Smooth muscle cell of the brain vasculature (primary cell): ENCODE results near the gene NDUFB10.
A peak's percentile ranks its signal among the peaks of the same experiment; 100 is the strongest.

ENCODE experiments used
- DNase-seq: peaks from one replicate; pipeline ENCODE4 v3.0.0-alpha.2; 2012; ENCODE audit warnings: low read depth, low spot score

The NDUFB10 gene

DNA sequence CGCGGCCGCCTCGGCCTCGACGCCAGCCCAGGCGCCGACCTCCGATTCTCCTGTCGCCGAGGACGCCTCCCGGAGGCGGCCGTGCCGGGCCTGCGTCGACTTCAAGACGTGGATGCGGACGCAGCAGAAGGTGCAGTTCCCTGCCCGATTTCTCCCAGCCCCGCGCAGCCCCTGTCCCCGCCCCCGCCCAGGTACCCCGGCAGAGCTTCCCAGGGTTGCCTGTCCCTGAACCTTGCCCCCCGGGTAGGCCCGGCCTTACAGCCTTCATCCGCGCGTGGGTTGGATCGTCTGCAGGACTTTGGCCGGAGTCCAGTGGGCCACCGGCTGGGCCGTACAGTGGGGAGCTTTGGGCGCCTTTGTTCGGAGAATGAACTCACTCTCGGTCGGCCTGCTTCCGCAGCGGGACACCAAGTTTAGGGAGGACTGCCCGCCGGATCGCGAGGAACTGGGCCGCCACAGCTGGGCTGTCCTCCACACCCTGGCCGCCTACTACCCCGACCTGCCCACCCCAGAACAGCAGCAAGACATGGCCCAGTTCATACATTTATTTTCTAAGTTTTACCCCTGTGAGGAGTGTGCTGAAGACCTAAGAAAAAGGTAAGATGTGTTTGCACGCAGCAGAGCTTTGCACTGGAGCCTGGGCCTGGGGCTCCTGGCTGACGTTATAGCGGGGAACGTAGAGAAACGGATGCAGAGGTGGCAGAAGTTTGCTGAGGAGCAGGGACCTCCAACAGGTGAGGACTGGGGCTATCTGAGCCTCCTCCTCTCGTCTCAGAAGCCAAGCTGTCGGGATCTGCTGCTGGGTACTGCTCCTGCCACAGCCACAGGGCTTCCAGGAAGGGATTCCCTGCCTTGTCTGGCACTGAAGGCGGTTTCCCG is 25.2 kb downstream of the NDUFB10 start:
- no peak for DNase-seq

DNA sequence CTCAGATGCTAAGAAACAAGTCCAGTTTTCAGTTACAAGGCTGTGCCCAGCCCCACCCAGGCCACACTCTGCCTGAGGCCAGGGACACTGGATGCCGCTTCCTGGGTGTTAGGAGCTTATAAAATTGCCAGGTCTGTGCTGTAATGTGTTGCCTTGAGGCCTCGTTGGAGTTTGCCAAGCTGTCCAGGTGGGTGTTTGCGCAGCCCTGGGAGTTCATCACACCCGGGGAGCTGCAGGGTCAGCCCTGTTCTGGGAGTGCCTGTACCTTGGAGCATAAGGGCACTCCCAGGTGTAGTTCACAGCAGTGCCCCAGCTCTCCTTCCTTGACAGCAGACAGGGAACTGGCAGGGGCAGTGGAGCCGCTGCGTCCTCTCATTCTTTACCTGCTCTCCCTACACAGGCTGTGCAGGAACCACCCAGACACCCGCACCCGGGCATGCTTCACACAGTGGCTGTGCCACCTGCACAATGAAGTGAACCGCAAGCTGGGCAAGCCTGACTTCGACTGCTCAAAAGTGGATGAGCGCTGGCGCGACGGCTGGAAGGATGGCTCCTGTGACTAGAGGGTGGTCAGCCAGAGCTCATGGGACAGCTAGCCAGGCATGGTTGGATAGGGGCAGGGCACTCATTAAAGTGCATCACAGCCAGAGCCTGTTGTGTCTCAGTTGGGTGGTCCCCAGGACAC is 26.3 kb downstream of the NDUFB10 start:
- no peak for DNase-seq

DNA sequence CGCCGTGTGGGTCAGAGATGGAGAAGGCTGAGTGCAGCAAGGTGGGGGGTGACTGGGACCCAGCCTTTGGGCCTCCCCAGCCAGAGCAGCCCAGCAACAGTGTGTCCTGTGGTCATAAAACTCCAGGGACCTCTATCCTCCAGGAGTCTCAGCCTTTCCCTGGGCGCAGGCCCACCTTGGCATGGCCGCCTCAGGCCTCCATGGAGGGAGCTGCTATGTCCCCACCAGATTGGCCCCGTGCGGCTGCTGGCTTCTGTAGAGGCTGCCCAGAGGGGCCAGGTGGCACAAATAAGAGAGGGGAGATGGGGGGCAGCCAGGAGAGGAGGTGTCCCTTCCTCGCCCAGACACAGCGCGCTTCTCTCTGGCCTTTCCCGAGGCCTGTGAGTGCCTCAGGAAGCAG is 27.9 kb downstream of the NDUFB10 start:
- no peak for DNase-seq

DNA sequence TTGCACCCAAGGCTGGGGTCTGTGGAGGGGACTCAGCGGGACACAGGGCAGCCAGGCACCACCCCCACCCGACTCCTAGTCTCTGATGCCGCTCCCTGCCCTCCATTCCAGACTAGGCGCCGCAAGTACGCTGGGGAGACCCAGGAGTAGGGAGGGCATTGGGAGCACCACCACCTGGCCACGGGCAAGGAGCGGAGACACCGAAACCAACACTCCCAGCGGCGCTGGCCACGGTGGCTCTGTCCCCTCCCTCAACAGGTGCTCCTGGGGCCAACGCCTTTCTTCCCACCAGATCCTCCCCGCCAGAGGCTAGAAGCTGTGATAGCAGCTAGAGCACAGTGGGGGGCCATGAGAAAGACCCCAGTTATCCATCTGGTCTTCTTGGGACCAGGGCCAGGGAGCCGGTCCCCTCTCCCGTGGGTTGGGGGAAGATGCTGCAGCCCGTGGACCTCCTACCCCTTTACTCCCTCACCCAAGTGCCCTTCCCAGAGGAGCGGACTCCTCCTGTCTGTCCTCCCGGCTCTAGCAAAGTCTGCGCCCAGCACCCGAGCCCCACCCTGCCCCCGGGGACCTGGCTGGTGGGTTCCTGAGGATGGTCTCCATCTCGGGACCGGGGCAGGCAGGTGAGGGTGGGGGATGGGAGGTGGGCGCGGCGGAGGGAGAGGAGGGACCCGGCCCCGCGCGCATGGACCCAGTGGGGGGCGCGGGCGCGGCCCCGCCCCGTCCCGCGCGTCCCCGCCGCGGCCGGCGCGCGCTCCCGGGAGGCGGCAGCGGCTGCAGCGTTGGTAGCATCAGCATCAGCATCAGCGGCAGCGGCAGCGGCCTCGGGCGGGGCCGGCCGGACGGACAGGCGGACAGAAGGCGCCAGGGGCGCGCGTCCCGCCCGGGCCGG is 30.1 kb downstream of the NDUFB10 start, which contains the start of gene SYNGR3:
Gene SYNGR3 (plus strand): TSS at position 762 of the 892 bp plus-strand sequence. CDS start 133 bp downstream, outside the sequence.
- DNase-seq = no peak

DNA sequence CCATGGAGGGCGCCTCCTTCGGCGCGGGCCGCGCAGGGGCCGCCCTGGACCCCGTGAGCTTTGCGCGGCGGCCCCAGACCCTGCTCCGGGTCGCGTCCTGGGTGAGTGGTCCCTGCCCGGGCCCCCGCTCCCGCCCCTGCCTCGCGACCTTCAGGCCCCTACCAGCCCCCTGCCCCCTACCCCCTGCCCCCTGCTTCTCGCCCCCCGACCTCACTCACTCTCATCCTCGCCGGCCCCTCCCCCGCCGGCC is 30.7 kb downstream of the NDUFB10 start:
- DNase-seq = no peak

DNA sequence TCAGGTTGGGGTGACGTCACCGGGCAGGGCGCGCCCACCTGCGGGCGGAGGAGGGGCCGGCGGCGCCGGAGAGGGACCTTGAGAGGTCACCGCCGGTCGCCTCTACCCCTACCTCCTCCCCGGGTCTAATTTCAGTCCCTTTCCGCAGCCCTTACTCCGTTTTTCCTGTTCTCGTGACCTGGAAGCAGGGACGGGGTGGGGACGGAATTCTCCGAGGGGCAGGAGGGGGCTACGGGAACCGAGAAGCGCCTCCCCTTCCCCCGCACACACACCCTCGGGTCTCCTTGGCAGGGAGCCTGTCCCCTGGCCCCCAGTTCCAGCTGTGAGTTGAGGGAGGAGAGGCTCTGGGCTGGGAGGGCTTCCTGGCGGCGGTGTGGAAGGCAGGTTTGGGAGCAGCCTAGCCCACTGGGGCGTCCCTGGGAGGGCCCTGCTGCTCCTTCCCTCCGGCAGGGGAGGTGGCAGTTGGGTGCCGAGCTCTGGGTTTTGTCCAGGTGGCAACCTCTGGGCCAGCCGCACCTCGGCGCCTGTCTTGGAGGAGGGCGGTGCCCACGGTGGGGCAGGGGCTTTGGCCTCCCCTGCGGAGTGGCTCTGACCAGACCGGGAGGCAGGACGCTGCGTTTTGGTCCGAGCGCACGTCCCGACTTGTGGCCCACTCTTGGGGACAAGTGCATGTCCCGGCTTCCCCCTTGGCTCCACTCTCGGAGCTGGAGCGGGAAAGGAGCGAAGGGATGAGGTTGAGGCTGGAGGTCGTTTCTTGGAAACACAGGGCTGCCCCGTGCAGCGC is 31.2 kb downstream of the NDUFB10 start:
- DNase-seq = no peak

DNA sequence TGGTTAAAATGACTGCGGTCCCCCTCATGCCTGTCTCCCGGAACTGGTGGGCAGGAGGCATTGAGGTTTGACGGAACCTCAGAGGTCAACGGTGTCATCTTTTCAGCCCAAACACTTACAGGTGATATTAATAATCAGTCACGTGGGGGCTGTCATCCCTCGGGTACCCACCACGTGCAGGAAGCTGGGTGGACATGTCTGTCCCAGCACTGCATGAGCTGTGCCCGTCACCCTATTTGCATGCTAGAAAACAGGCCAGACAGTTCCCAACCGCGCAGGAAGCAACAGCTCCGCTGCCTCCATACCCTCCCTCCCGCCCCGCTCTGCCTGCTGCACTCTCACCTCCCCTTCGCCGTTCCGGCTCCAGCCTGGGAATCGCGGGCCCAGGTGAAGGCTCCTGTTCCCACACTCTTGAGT is 31.8 kb downstream of the NDUFB10 start:
- no peak for DNase-seq

DNA sequence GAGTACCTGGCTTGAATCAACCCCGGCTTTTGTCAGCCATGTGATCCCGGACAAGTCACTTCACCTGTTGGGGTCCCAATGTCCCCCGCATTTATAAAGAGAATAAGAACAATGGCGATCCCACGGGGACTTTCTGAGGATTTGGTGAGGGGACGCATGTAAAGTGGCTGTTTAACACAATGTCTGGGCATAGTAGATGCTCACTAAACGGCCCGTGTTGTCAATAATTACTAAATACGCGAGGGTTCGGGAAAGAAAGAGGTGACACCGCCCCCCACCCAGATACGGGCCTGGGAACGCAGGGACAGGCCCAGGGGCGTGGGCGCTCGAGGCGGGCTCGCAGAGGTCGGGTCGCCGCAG is 32.2 kb downstream of the NDUFB10 start:
- DNase-seq = no peak

DNA sequence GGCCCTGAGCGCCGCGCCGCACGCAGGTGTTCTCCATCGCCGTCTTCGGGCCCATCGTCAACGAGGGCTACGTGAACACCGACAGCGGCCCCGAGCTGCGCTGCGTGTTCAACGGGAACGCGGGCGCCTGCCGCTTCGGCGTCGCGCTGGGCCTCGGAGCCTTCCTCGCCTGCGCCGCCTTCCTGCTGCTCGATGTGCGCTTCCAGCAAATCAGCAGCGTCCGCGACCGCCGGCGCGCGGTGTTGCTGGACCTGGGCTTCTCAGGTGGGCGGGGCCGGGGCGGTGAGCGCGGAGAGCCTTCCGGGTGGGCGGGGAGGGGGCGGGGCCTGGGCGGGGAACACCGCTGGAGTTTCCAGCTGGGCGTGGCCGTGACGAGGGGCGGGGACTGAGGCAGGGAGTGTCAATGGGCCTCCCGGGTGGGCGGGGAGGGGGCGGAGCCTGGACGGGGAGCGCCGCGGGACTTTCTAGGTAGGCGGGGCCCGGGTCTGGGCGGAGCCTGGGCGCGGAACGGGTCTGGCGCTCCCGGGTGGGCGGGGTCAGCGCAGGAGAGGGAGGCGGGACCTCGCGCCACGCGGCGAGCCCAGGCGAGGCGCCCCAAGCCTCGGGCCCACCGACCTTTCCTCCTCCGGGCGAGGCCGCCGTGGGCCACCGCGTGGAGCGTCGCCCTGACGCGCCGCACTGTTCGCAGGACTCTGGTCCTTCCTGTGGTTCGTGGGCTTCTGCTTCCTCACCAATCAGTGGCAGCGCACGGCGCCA is 32.8 kb downstream of the NDUFB10 start:
- DNase-seq = peak; percentile 50

DNA sequence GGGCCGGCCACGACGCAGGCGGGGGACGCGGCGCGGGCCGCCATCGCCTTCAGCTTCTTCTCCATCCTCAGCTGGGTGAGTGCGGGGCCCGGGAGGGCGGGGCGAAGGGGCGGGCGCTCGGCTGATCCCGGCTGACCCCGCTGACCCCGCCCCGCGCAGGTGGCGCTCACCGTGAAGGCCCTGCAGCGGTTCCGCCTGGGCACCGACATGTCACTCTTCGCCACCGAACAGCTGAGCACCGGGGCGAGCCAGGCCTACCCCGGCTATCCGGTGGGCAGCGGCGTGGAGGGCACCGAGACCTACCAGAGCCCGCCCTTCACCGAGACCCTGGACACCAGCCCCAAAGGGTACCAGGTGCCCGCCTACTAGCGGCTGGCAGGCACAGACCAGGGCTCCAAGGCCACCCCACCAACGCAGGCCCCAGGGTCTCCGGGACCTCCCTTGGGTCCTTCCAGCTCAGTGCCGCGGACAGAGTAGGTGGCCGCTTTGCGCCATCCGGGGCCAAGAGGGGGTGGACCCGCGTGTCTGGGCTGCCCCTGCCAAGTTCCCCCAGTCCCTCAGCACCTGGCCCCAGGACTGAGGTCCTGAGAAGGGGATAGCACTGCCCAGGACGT is 33.5 kb downstream of the NDUFB10 start:
- DNase-seq = no peak

DNA sequence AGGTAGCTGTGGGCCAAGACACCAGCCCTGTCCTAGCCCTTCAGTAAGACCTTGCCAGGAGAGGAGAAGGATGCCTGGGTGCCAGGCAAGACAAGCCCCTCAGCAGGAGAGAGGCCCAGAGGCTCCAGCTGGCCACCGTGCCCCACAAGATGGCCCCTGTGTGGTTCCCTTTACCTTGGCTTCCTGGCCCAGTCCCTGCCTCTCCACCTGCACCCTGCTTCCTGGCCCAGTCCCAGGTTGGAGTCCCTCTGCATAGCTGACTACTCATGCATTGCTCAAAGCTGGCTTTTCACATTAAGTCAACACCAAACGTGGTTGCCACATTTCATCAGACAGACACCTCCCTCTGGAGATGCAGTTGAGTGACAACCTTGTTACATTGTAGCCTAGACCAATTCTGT is 34.4 kb downstream of the NDUFB10 start:
- DNase-seq = no peak

DNA sequence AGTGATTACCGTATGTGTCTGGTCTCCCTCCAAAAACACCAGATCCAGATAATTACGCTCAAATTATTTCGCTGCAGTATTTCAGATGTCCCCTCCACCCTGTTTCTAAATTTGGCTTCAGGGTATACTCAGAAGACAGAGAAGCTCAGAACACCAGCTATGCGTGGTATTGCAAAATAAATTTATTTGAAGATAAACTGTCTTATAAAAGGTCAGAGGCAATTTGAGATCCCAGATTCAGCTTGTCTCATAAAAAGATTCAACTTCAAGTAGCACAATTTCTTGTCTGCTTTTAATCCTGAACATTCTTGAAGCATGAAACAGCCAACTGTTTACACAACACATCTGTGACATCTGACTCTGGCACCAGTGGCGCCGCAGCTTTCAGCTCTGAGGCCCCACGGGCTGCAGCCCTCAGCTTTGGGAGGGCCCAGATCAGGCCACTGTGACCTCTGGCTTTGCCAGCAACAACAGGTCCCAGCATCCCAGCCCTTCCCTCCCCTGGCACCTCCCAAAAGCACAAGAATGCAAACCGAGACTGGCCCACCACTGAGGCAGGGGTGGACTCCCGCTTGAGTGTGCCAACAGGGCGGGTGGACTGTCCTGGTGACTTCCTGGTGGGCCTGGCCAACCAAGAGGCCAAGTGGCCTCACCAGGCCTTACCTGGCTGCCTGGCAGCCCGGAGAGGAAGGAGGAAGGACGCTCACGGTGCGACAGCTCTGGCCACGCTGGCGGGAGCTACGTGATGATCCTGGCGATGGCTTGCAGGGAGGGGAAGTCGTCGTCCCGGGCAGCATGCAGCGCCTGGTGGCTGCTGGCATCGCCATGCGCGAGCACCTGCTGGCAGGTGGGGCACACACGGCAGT is 38.4 kb downstream of the NDUFB10 start:
- DNase-seq = no peak

DNA sequence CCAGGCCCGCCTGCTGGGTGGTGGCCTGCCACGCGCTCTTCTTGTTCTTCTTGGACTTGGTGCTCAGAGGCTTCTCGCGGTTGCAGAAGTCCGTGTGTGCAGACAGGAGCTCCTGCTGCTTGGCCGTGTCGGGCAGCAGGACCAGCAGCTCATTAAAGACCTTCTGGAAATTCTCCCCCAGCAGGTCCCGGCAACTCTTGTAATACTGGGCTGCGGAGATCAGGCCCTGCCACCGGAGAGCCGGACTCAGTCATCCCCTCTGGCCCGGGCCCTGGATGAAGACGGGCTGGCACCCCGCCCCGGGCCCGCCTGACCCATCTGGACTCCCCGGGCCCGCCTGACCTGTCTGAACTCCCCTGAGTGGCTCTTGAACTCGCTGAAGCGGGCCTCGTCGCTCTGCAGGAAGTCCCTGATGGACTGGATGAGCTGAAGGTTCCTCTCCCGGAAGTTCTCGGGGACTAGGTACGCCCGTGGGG is 39.1 kb downstream of the NDUFB10 start:
- no peak for DNase-seq

DNA sequence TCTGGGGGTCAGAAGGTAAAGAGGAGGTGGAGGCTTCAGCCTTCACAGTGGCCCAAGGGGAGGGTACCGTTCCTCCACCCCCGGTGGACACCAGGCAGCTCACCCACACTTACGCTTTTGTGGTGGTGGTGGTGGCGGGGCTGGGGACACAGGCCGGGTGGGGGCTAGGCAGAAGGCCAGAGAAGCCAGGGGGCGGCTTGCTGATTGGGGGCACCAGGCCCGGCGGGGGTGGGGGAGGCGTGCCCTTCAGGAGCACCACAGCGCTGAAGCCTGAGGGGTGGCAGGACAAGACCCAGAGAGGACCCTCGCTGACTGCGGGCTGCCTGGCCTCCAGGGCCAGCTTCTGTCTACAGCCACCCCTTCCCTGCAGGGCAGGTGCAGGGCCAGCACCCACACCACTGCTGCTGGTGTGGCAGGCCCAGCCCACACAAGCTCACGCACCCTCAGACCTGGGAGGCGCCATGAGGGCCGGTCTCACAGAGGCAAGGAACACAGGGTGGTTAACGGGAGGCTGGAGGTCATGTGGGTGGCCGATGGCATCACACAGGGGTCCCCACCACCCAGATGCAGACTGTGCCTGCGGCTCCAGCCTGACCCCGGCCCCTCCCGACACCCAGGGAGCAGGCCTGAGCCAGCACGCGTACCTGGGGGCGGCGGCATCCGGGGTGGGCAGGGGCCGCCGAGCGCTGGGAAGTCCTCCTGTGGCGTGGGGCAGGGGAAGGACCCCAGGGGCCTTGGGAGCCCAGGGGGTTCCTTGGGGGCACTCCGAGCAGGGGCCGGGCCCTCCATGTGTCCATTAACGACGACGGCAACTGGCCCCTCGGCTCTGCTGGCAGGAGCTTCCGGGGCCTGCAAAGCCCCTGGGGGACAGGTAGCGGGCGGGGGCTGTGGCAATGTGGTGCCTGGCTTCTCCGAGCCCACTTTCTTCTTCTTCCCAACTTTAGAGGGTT is 39.8 kb downstream of the NDUFB10 start:
- DNase-seq = no peak

DNA sequence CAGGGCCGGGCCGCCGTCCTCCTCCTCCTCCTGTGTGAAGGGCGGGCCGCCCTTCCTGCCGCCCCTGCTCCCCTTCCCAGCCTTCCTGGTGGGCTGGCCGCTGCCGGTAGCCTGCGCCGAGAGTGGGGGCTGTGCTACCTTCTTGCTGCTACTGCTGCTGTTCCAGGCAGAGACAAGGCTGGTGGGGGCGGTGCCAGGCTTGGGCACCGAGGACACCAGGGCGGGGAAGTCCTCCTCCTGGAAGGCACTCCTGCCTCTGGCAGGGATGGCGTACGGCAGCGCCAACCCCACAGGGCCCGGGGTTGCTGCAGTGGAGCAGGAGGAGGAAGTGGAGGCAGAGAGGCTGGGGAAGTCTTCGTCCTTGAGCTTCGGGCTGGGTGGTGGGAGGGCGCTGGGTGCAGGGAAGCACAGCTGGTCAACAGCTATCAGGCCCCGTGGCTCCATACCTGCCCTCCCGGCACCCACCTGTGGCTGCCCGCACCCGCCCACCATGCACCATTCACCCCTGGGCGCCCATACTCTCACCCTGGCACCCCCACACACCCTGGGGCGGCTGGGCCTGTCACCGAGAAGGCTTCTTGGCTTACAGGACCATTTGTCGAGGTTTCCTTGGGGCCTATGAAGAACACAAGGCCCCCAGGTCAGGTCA is 40.7 kb downstream of the NDUFB10 start:
- DNase-seq = no peak

DNA sequence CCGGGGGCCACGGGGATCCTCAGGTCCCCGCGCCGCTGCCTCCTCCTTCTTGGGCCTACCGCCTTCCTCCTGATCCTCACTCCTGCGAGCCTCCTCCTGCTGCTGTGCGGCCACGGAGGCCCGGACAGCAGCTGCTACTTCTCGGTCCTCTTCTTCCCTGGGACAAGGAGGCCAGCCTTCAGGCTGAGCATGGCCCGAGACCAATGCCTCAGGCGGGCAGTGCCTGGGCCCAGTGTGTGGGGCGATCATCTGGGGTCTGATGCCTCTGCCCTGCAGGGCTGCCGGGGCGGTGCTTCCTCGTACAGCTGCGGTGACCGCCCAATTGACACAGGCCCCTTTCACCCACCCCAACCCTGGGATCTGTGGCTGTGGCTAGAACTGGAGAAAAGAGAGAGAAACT is 41.7 kb downstream of the NDUFB10 start:
- no peak for DNase-seq
